NCI-H1105 treated with DMSO at 0.1 percent for 48 hours (cell line): ENCODE measurements around the gene COTL1.
"Not testable (repeated sequence)": the region's sequence is repeated elsewhere in the genome, so short reads cannot be mapped to it uniquely, and the experiment has no call there.

Source experiments
- DNase-seq: peaks from one replicate; lab custom pipeline; 2025; lab: John Stamatoyannopoulos, UW

The COTL1 gene

DNA sequence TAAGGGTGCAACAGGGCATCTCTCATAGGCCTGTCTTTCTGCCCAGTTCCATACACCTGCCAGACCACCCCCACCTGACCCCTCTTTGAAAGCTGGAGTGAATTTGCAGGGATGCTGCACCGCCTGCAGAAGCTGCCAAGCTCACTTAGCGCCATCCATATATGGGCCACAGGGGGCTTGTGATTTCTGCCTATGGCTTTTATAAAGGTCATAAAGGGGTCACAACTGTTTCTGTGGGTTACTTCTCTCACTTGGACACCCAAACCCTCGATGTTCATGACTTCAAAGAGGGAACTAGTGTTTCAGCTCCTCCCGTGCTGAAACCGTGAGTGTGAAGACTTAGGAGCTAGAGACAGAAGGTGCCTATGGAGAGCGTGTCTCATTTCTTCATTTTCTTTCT, 89.6 kb downstream of the COTL1 start:
- no peak for DNase-seq

DNA sequence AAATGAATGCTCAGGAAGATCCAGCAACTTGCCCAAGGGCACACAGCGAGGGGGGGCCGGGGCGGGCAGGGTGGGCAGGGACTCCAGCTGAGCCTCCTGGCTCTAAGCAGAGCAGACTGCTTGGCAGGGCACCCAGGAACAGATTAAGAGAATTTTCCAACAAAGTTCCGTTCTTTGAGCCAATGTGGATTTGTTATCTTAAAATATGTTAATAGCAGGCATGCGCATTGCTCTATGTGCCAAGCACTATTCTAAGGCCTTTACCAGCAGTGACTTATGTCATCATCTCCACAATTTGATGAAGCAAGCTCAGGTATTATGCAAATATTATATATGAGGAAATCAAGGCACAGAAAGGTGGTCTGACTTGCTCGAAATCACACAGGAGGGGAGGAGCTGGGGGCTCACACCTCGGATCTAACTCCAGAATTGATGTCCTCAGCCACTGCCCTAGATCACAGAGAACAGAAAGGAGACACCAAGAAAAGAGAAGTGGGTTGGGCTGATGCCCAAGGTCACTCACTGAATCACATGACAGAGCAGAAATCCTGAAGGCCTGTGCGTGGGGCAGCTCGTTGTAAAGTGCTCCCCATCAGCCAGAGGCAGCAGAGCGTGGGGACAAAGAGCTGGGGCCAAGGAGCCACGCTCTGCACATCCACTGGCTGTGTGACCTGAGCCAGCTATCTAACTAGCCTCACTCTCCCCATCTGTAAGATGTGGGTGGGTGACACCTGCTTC, 90.2 kb downstream of the COTL1 start:
- DNase-seq = no peak

GRCh38 chr16:84526794-84527531, 90.9 kb downstream of the COTL1 start:
- no peak for DNase-seq

DNA sequence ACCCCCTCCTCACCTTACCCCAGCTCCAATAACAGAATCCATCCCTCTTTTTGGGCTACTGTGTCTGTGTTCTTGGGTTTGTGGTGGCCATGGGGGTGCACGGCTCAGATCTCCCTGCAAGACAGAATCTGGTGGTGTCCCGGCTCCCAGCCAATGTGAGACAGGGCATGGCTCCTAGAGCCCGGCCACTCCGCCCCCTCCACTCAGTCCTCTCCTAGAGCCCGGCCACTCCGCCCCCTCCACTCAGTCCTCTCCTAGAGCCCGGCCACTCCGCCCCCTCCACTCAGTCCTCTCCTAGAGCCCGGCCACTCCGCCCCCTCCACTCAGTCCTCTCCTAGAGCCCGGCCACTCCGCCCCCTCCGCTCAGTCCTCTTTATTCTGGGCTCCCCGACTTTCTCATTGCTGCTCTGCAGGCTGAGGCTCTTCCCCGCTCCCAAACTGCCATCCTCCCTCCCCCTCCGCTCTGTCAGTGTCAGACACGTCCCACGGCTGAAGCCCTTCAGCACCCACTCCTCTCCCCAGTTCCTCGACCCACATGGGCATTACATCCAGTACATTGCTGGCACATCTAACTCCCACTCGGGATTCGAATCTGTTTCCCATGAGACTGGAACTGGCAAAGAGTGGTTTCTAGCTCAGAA, 92.8 kb downstream of the COTL1 start:
- DNase-seq = not testable (repeated sequence)

- DNase-seq = no peak
These were observed 93.4 kb downstream of the COTL1 start for GRCh38 chr16:84524346-84524920.

- DNase-seq = no peak
These were observed 96.4 kb downstream of the COTL1 start for GRCh38 chr16:84521497-84521770.

- DNase-seq = peak; percentile 97
These were observed 97.0 kb downstream of the COTL1 start for GRCh38 chr16:84520725-84521496.

- no peak for DNase-seq
These were observed 98.0 kb downstream of the COTL1 start for GRCh38 chr16:84519855-84520254.

DNA sequence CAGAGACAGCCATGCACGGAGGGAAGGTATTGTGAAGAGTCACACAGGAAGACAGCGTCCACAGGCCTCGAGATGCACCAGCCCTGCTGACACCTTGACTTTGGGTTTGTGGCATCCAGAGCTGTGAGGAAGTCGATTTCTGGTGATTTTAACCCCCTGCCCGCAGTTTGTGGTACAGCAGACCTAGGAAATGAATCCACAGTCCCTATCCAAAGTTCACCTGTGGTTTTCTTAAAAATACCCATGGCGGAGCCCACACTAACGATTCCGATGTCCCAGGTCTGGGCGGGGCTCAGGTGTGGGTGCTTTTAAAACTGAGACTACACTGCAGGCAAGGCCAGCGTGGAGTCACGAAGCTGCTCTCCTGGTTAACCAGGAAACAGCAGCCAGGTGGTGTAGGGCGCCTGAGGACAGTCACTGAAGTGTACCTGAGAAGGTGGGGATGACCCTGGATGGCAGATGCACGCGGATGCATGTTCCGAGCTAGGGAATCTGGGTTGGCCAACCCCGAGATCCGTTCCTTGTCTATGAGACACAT, 99.0 kb downstream of the COTL1 start:
- peak; percentile 38 for DNase-seq

- not testable (repeated sequence) for DNase-seq
These were observed 99.7 kb downstream of the COTL1 start for GRCh38 chr16:84518220-84518619.

DNA sequence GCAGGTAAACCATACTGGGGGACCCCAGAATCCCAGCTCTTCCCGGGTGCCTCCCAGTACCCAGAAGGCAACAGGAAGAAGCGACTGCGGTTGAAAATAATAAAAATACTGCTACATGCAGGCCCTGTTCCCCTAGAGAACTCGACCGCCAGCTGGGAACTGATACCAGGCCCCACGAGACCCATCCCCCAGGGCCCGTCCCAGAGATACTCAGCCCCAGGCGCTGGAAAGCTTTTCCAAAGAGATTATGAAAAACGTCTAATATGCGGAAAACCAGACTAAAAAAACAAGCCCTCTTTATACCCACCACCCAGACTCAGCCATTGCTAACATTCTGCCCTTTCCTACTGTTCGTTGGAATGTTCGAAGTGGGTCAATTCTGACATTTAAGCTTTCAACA, 100.5 kb downstream of the COTL1 start:
- no peak for DNase-seq
